NCI-H345 (cell line): ENCODE results near the gene GPR37.

Experiments used
- DNase-seq: peaks from one replicate; lab custom pipeline; 2025; lab: John Stamatoyannopoulos, UW

Gene GPR37

DNA sequence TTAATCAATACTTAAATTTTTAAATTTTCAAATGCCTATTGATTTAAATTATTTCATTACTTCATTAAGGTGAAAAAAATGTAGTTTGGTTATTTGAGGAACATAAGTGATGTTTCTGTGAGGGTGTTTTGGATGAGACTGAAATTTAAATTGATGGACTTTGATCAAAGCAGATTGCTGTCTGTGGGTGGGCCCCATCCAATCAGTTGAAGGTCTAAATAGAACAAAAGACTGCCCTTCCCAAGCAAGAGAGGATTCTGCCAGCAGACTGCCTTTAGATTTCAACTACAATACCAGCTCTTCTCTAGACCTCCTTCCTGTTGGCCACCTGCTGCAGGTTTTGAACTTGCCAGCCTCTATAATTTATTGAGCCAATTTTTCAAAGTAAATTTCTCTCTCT is 14.5 kb upstream of the GPR37 start:
- no peak for DNase-seq

DNA sequence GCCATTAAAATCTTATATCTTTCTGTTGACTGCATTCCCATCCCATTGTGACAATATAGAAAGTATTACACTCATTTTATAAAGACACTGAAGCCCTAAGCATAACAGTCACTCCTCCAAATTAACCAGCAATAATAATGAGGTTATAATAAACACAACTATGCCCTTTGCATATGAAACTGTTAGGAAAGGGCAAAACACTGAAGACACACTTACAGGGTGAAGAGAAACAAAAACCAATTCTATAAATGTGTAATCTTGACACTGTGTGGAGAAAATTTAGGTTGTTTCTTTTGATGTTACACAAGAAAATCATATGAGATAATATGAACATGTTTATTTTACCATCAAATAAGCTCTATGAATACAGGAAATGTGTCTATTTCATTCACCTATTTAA is 14.0 kb upstream of the GPR37 start:
- no peak for DNase-seq

DNA sequence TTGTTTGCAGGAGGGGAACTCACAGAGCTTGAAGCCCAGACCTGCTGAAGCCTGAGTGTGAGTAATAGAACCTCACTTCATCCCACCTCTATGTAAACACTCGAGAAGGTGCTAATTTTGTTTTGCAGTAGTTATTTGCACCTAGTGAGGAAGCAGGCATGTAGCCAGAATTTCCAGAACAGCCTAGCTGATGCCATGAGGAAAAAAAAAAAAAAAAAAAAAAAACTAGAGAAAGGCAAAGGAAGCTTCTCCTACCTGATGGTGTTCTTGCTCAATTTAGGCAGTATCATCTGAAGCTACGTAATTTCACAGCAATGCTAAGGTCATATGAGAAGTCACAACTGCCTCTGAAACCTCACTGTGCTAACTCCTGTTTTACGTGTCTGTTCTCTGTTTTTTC is 13.6 kb upstream of the GPR37 start:
- DNase-seq, result peak; percentile 92

DNA sequence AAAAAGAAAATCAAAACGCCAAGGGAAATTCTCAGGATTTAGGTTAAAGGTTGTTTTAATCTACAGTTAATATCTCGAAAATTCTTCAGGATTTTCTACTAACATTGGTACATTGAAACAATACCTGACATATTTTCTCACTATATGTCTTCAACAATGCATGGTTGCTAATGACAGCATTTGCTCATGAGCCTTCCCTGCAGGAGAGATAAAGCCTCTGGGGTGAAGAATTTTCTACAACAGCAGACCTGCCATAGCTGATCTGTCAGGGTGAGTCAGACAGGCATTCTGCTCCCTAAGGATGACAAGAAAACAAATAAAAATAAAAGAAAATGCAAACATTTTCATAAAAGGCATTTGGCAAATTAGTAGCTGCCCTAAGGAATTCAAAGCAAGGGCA is 11.7 kb upstream of the GPR37 start:
- no peak for DNase-seq

DNA sequence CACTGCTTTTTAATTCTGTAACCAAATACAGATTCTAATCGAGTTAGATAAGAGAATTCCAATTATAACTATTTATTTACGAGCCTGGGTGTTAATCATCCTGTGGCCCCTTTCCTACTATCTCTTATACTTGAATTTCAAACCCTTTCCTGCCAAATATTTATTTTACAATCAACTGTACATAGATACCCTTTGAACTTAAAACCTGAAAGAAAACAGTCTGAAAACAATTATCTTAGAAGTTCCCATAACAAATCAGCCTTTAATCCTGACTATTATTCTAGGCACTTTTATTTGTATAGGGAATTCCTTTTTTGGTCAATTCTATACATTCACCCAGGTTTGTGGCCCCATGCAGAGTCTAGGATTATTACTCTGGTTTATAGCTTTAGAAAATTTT is 10.6 kb upstream of the GPR37 start:
- DNase-seq, result no peak

DNA sequence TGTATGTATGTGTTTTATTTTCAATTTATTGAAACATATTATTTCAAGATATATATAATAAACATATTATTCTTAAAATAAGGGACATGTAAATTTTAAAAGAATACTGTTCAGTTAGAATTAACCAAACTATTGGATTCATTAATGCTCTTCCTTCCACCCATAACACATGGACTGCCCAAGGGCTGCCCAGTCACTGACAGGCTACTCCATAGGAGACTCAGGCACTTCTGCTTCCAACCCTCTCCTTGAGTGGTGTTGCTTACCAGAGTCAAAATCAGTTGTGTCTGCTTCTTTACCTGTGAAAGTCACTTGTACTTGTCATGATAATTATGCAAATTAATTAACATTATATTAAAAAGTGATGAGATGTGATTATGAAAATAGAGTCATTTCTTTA is 9.8 kb upstream of the GPR37 start:
- DNase-seq, result no peak

GRCh38 chr7:124773938-124774337 is 8.3 kb upstream of the GPR37 start:
- DNase-seq, result no peak

DNA sequence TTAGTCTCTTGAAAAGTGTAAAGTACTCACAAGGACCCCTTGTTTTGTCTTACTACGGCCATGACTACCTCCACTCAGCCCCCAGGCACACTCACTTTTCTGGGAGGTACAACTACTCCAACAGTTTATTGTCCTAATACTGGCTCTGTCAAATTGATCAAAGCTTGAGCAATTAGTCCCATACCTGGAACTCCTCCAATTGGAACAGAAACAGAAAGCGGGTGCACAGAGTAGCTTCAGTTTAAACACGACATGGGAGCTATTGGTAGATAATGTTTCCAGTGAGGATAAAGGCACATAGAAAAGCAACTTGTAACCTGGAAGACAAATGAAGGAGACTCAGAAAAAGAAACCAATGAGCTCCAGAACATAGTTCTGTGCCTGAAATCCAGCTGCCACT is 7.7 kb upstream of the GPR37 start:
- no peak for DNase-seq

DNA sequence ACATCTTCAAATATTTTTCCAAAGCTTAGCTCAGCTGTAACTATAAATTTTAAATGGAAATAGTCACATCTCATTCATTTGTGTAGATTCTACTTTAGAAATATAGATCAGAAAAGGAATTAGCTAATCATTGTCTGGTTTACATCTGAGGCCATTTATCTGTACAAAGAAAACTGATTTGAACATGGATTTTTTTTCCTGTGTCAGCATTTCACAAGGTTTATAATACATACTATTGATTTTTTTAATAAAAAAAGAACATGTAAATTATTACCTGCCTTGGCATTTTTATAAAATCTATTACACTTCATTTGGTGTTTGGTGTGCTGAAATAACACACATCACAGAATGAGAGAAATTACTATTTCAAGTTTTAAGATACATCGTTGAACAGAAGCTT is 3.5 kb upstream of the GPR37 start:
- DNase-seq, result no peak

GRCh38 chr7:124768525-124768924 is 2.9 kb upstream of the GPR37 start:
- no peak for DNase-seq

DNA sequence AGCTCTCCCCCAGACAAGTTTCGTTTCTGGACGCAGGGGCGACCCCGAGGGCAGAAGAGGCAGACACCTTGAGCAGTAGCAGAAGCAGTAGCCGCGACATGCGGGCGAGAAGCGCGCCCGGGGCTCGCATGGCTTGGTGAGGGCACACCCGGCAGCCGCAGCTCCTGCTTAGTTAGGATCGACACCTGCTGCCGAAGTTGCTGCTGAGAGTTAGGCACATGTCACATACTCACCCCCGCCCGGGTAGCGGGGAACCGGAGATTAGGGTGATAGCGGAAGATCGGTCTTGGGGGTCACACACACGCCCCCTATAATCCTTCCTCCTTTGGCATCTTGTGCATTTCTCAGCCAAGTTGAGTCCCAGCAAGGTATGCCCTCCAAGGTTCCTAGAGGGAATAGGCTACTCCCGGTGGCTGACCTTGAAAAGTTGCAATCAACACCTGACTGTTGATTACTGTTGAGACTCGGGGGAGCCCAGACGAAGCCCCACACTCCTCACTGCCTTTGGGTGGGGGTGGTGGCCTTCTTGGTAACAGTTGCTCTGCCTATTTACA is 668 bp downstream of the GPR37 start:
- peak; percentile 38 for DNase-seq

DNA sequence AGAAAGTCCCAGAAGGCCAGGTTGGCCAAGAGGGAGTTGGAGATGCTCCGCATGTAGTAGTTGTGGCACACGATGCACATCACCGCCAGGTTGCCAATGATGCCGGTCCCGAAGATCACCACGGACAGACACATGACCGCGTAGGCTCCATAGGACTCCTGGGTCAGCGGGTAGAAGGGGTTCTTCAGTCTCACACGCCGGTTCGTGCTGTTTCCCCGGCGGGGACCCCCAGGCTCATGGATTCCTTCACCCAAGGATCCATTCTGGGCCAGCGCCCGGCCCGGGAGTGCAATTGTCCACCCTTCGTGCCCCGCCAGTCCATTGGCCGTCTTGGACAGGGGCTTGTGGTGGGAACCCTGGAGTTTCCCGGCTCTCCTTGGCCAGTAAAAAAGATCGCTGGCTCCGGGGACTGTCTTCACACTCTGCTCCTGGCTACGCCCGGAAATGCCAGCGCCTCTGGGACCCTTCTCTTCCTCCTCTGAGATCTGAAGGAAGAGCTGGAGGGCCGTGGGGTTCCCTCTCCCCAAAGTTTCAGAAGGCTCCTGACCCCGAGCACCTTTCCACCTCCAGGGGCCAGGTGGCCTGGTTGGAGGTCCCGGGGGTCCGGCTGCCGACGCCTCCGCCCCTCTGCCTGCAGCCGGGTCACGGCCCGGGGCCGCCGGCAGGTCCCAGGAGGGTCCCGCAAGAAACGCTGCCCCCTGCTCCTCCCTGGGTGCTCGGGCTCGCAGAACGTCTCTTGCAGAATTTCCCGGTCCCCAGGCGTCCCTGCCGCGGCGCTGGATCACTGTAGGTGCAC is 1.3 kb downstream of the GPR37 start:
- no peak for DNase-seq

GRCh38 chr7:124762611-124763143 is 2.9 kb downstream of the GPR37 start:
- DNase-seq, result no peak

DNA sequence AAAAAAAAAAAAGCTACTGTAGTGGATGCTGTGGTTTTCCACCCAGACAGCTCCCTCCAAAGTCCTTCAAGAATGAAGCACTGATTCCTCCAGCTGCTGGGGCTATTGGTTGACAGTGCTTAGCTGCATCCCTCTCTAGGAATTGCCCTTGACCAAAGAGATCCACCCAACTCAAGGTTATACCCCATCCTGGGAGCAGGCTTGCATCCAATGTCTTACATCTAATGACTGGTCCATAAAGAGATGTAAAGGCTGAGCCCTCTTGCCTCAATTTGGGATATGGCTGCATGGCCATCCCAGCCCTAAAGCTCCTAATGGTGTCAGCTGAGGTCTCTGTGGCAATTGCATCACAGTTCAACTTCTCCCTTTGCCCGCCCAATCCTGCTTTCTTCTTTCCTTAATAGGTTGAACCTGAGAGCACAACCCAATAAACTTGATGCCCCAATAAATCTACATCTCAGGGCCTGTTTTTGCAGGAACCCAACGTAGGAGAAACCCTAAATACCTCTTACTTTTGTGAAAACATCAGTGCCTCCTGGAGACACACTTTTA is 4.4 kb downstream of the GPR37 start:
- no peak for DNase-seq

DNA sequence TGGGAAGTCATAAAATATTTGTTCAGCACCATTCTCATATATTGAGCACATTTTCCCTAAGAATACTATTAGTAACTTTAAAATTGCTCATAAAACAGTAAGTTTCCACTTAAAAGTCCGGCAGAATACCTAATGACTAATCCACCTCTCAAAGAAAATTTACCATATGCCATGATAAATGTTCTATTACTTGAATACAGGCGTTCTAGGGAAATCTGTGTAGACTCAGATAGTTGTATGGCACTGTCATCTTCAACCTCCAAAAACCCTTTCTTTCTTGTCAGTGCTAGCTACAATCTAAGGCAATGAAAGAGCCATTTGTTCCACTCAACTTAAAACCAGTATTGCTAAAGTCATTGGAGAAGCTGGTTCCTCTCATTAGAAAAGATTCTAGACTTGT is 7.3 kb downstream of the GPR37 start:
- DNase-seq, result no peak

- DNase-seq, result no peak
Observed at GRCh38 chr7:124754576-124755268, 10.9 kb downstream of the GPR37 start.

DNA sequence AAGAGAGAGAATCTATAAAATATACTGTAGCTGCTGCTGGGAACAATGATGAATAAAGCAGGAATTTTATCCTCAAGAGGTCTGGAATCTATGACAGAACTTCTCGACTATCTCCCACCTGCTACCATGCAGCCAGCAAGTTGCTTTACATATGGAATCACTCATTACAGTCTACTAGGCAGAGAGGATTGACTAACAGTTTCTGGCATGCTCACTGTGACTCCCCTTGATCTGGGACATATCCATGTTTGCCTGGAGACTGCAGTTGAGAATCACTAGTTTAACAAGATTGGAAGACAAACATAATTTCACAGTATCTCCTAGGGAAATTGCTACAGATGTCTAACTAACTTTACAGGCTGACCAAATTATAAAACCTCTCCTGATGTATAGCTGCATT is 13.3 kb downstream of the GPR37 start:
- no peak for DNase-seq

- DNase-seq, result no peak
Observed at GRCh38 chr7:124751027-124751426, 14.6 kb downstream of the GPR37 start.

- no peak for DNase-seq
Observed at GRCh38 chr7:124747072-124747471, 18.5 kb downstream of the GPR37 start.

DNA sequence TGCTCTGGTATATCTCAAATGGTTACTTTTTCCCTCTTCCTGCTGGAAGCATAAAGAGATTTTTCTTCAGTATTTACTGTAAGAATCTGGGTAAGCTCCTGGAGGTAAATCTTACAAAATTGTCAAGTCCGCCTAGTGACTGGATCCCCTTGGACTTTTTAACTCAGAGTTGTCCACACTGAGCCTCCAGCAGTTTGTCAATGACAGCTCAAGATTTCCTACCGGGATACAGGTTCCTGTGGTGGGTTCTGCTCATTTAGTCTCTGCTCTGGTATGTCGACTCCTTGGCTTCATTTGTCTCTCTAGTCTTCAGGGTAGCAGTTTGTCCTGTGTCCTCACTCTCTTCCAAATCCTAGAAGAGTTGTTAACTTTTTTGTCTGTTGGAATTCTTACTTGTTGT is 27.0 kb downstream of the GPR37 start:
- DNase-seq, result no peak

DNA sequence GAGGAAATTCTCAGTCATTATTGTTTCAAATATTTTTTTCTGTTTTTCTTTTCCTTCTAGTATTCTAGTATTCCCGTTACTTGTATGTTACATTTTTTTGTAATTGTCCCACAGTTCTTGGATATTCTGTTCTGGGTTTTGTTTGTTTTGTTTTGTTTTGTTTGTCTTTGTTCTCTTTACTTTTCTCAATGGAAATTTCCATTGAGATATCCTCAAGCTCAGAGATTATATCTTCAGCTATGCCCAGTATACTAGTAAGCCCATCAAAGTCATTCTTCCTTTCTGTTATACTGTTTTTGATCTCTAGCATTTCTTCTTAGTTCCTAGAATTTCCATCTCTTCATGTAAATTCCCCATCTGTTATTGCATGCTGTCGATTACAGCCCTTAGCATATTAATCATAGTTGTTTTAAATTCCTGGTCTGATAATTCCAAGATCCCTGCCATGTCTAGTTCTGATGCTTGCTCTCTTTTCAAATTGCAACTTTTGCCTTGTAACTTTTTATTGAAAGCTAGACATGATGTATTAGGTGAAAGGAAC is 27.8 kb downstream of the GPR37 start:
- DNase-seq, result no peak

DNA sequence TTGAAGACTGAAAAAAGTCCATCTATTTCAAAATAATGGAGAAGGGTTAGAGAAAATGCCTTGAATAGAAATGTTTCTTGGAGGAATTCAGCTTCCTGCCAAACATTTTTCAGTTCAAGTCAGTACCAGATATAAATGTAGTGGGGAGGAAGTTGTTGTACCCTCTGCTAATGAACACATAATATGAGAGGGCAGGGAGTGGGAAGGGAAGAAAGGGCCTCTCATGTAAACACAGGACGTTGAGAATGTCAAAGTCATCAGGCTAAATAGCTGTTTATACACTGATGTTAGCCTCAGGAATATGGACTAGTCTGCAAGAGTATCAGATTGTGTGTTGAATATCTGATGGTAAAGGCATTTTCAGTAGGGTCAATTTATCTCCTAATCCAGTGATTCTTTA is 37.0 kb downstream of the GPR37 start:
- DNase-seq, result no peak
